ENCODE measurements around the gene ATP2B2. TPM values are rescaled to one million over a fixed set of nuclear protein-coding genes. Genes with fewer than 3 reads are reported as not detected.

ATP2B2 gene
- polyA plus RNA-seq, 3 donors, result not detected

- Histone ChIP-seq H3K4me2 (replicated peaks; ENCODE audit: extremely low read depth, low read length, poor library complexity, severe bottlenecking) (no peak overlapping the region), H3K27ac (ENCODE audit: low read depth in 1 of 2, low read length in 2 of 2) (no peak overlapping the region), H4K20me1 (ENCODE audit: insufficient read depth, low read length) (no peaks in the 10 kb centered on the region), H3K36me3 (replicated peaks in 1 of 2; ENCODE audit: control insufficient read depth in 1 of 2, insufficient read depth in 2 of 2, low read length in 2 of 2) (no peaks in the 10 kb centered on the region), H3K4me1 (ENCODE audit: control insufficient read depth in 1 of 2, insufficient read depth in 2 of 2, low read length in 2 of 2) (no peaks in the 10 kb centered on the region), H3K79me2 (ENCODE audit: insufficient read depth, low read length) (no peaks in the 10 kb centered on the region), H2AFZ (ENCODE audit: insufficient read depth, low read depth, low read length, poor library complexity, severe bottlenecking) (no peak overlapping the region), H3K9ac (ENCODE audit: insufficient read depth, low read length, poor library complexity, severe bottlenecking) (no peak overlapping the region), H3K4me3 (replicated peaks in 1 of 3; ENCODE audit: low read depth in 2 of 3, low read length in 3 of 3) (no peak overlapping the region), H3K9me3 (replicated peaks in 1 of 2; ENCODE audit: control insufficient read depth in 1 of 2, insufficient read depth in 1 of 2, low read length in 2 of 2) (no peaks in the 10 kb centered on the region), H3K27me3 (ENCODE audit: control insufficient read depth in 2 of 2, insufficient read depth in 2 of 2, low read length in 2 of 2) (no peaks in the 10 kb centered on the region)
- no peak overlapping the region for H3K4me3 Mint-ChIP-seq
- H3K36me3 Mint-ChIP-seq, result no peaks in the 10 kb centered on the region
- no peaks in the 10 kb centered on the region for H3K9me3 Mint-ChIP-seq
- H3K27ac Mint-ChIP-seq, result no peak overlapping the region
- WGBS (ENCODE audit: insufficient coverage), result 99% methylated on average over 7 of the region's 8 CpGs
- intact Hi-C loops (cut with micrococcal nuclease), result no loop called here
- no peaks in the 10 kb centered on the region for H3K4me1 Mint-ChIP-seq
- peaks cover 0 to 10% (median 2%) of the 10 kb centered on the region in 3 donors for H3K27me3 Mint-ChIP-seq (ENCODE audit: low read depth in 3 of 3)
- TF ChIP-seq CTCF (IDR thresholded peaks at IDR 0.05), result no peak
- no peak for DNase-seq
These were observed 105.2 kb downstream of the ATP2B2 start for GRCh38 chr3:10400050-10400748.

DNA sequence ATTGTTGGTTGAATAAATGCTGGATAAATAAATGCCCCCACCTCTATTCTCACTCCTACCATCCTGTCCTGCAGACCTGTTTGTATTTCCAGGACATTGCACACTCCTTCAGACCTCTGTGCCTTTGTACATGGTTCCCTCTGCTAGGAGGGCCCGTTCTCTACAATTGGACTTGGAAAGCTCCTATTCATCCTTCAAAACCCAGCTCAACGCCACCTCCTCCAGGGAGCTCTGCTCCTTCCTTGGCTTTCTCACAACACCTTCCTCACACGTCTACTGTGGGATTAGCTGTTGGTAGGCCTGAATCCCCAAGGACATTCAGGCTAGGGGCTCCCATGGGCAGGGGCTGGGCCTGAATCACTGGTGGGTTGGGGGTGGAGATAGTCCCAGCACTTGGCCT is 105.8 kb downstream of the ATP2B2 start:
- H3K4me1 ChIP-seq (ENCODE audit: control insufficient read depth in 1 of 2, insufficient read depth in 2 of 2, low read length in 2 of 2), result no peaks in the 10 kb centered on the region
- no peak overlapping the region for H3K27ac ChIP-seq (ENCODE audit: low read depth in 1 of 2, low read length in 2 of 2)
- no peaks in the 10 kb centered on the region for H3K9me3 ChIP-seq (replicated peaks in 1 of 2; ENCODE audit: control insufficient read depth in 1 of 2, insufficient read depth in 1 of 2, low read length in 2 of 2)
- Mint-ChIP-seq H3K27ac (no peak overlapping the region), H3K4me1 (no peaks in the 10 kb centered on the region), H3K27me3 (ENCODE audit: low read depth in 3 of 3) (peaks cover 0 to 10% (median 2%) of the 10 kb centered on the region in 3 donors), H3K9me3 (no peaks in the 10 kb centered on the region), H3K36me3 (no peaks in the 10 kb centered on the region), H3K4me3 (no peak overlapping the region)
- no peak for TF ChIP-seq CTCF (IDR thresholded peaks at IDR 0.05)
- no peaks in the 10 kb centered on the region for H4K20me1 ChIP-seq (ENCODE audit: insufficient read depth, low read length)
- H3K4me2 ChIP-seq (replicated peaks; ENCODE audit: extremely low read depth, low read length, poor library complexity, severe bottlenecking), result no peak overlapping the region
- H2AFZ ChIP-seq (ENCODE audit: insufficient read depth, low read depth, low read length, poor library complexity, severe bottlenecking), result no peak overlapping the region
- intact Hi-C loops (cut with micrococcal nuclease), result no loop called here
- H3K27me3 ChIP-seq (ENCODE audit: control insufficient read depth in 2 of 2, insufficient read depth in 2 of 2, low read length in 2 of 2), result no peaks in the 10 kb centered on the region
- no peak for DNase-seq
- no peaks in the 10 kb centered on the region for H3K79me2 ChIP-seq (ENCODE audit: insufficient read depth, low read length)
- H3K36me3 ChIP-seq (replicated peaks in 1 of 2; ENCODE audit: control insufficient read depth in 1 of 2, insufficient read depth in 2 of 2, low read length in 2 of 2), result no peaks in the 10 kb centered on the region
- H3K4me3 ChIP-seq (replicated peaks in 1 of 3; ENCODE audit: low read depth in 2 of 3, low read length in 3 of 3), result no peak overlapping the region
- no peak overlapping the region for H3K9ac ChIP-seq (ENCODE audit: insufficient read depth, low read length, poor library complexity, severe bottlenecking)
- WGBS (ENCODE audit: insufficient coverage), result 100% methylated on average over 1 of the region's 3 CpGs
